H7 (cell line): ENCODE results near the gene ATRN. TPM values are rescaled to one million over a fixed set of nuclear protein-coding genes. Genes with fewer than 3 reads are reported as not detected.
"Not testable (repeated sequence)": the region's sequence is repeated elsewhere in the genome, so short reads cannot be mapped to it uniquely, and the experiment has no call there.

ENCODE experiments used
- DNase-seq: peaks from one replicate; pipeline ENCODE4 v3.0.0; 2012
- H3K27me3 ChIP-seq: 2 replicates; pipeline ENCODE4 v1.6.0; 2011; ENCODE audit warnings: mild to moderate bottlenecking, low read length; ENCODE audit not compliant: control insufficient read depth, insufficient read depth
- H3K36me3 ChIP-seq: replicated peaks from 2 replicates; pipeline ENCODE4 v1.5.1; 2011; ENCODE audit warnings: low read length; ENCODE audit not compliant: control insufficient read depth, insufficient read depth
- H3K4me3 ChIP-seq: 2 replicates; pipeline ENCODE4 v1.5.1; 2011; ENCODE audit warnings: low read depth, mild to moderate bottlenecking, control low read depth, low read length, moderate library complexity; ENCODE audit not compliant: insufficient read depth
- total RNA-seq: library from RNA; depleted of rRNA; stranded (reverse); fragments of >200 nt; shearing (Covaris generic); gene quantifications from 2 replicates; pipeline ENCODE4 v1.2.3, GENCODE V29; 2014

ATRN gene
- total RNA-seq, 1 experiment from 2014 or later = 11.5 TPM

GRCh38 chr20:3479025-3479424, 8.2 kb downstream of the ATRN start:
- Histone ChIP-seq H3K36me3 (no peaks in the 10 kb centered on the region), H3K27me3 (no peaks in the 10 kb centered on the region), H3K4me3 (no peak overlapping the region)
- no peak for DNase-seq

GRCh38 chr20:3479759-3480615, 9.2 kb downstream of the ATRN start:
- Histone ChIP-seq H3K36me3 (no peaks in the 10 kb centered on the region), H3K27me3 (no peaks in the 10 kb centered on the region), H3K4me3 (no peak overlapping the region)
- no peak for DNase-seq

- no peaks in the 10 kb centered on the region for H3K36me3 ChIP-seq
- no peak for DNase-seq
- H3K27me3 ChIP-seq = no peaks in the 10 kb centered on the region
- no peak overlapping the region for H3K4me3 ChIP-seq
These were observed 12.5 kb downstream of the ATRN start for GRCh38 chr20:3483309-3483708.

GRCh38 chr20:3483784-3484183, 13.0 kb downstream of the ATRN start:
- Histone ChIP-seq H3K27me3 (no peaks in the 10 kb centered on the region), H3K36me3 (no peaks in the 10 kb centered on the region), H3K4me3 (no peak overlapping the region)
- no peak for DNase-seq

GRCh38 chr20:3485913-3486312, 15.1 kb downstream of the ATRN start:
- Histone ChIP-seq H3K4me3 (no peak overlapping the region), H3K27me3 (no peaks in the 10 kb centered on the region), H3K36me3 (no peaks in the 10 kb centered on the region; the same call in 1 of the 2 replicates)
- DNase-seq = no peak

- no peaks in the 10 kb centered on the region; the same call in 1 of the 2 replicates for H3K36me3 ChIP-seq
- no peaks in the 10 kb centered on the region for H3K27me3 ChIP-seq
- no peak overlapping the region for H3K4me3 ChIP-seq
- no peak for DNase-seq
These were observed 16.0 kb downstream of the ATRN start for GRCh38 chr20:3486850-3487249.

GRCh38 chr20:3492669-3493068, 21.9 kb downstream of the ATRN start:
- DNase-seq = no peak
- no peaks in the 10 kb centered on the region for H3K27me3 ChIP-seq
- H3K4me3 ChIP-seq = no peak overlapping the region
- no peaks in the 10 kb centered on the region; the same call in 1 of the 2 replicates for H3K36me3 ChIP-seq

- no peaks in the 10 kb centered on the region; the same call in 1 of the 2 replicates for H3K36me3 ChIP-seq
- H3K27me3 ChIP-seq = no peaks in the 10 kb centered on the region
- no peak overlapping the region for H3K4me3 ChIP-seq
- DNase-seq = no peak
These were observed 23.4 kb downstream of the ATRN start for GRCh38 chr20:3494218-3494617.

- no peaks in the 10 kb centered on the region for H3K36me3 ChIP-seq
These were observed 32.1 kb downstream of the ATRN start for GRCh38 chr20:3502878-3503277.

GRCh38 chr20:3505148-3505547, 34.3 kb downstream of the ATRN start:
- no peaks in the 10 kb centered on the region for H3K27me3 ChIP-seq
- H3K4me3 ChIP-seq = no peak overlapping the region
- DNase-seq = no peak
- no peaks in the 10 kb centered on the region for H3K36me3 ChIP-seq

More at GRCh38 chr20:3502878-3503277, 32.1 kb downstream of the ATRN start:
- no peak for DNase-seq
- no peaks in the 10 kb centered on the region for H3K27me3 ChIP-seq
- no peak overlapping the region for H3K4me3 ChIP-seq

GRCh38 chr20:3509064-3509463, 38.2 kb downstream of the ATRN start:
- H3K36me3 ChIP-seq = no peaks in the 10 kb centered on the region
- H3K4me3 ChIP-seq = no peak overlapping the region
- DNase-seq = no peak
- H3K27me3 ChIP-seq = no peaks in the 10 kb centered on the region

- DNase-seq = no peak
- no peaks in the 10 kb centered on the region for H3K36me3 ChIP-seq
- H3K27me3 ChIP-seq = no peaks in the 10 kb centered on the region
- H3K4me3 ChIP-seq = no peak overlapping the region
These were observed 39.3 kb downstream of the ATRN start for GRCh38 chr20:3510110-3510509.

GRCh38 chr20:3512239-3512638, 41.4 kb downstream of the ATRN start:
- not testable (repeated sequence) for DNase-seq, H3K36me3 ChIP-seq, H3K4me3 ChIP-seq, H3K27me3 ChIP-seq

GRCh38 chr20:3514012-3514642, 43.3 kb downstream of the ATRN start:
- no peak for DNase-seq
- no peak overlapping the region for H3K4me3 ChIP-seq
- H3K27me3 ChIP-seq = no peaks in the 10 kb centered on the region
- no peaks in the 10 kb centered on the region for H3K36me3 ChIP-seq
